ENCODE measurements around the gene ACIN1.

DNA sequence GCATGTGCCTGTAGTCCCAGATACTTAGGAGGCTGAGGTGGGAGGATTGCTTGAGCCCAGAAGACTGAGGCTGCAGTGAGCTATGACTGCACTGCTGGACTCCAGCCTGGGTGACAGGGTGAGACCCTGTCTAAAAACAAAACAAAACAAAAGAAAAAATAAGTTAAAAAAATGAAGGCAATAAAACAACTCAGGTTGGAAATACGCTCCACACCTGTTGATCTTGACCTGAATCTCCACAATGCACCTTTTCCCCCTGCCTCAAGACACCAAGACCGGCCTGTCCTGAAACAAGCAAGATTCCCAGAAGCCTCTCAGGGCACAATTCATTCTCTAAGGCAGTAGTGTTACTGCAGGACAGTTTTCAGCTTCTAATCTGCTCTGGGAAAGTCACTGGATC is 44.9 kb upstream of the ACIN1 start:
- TF ChIP-seq POLR2A (IDR thresholded peaks at IDR 0.05) (no peak), EP300 (IDR thresholded peaks at IDR 0.05) (no peak)
- TF ChIP-seq, protein P1, sequence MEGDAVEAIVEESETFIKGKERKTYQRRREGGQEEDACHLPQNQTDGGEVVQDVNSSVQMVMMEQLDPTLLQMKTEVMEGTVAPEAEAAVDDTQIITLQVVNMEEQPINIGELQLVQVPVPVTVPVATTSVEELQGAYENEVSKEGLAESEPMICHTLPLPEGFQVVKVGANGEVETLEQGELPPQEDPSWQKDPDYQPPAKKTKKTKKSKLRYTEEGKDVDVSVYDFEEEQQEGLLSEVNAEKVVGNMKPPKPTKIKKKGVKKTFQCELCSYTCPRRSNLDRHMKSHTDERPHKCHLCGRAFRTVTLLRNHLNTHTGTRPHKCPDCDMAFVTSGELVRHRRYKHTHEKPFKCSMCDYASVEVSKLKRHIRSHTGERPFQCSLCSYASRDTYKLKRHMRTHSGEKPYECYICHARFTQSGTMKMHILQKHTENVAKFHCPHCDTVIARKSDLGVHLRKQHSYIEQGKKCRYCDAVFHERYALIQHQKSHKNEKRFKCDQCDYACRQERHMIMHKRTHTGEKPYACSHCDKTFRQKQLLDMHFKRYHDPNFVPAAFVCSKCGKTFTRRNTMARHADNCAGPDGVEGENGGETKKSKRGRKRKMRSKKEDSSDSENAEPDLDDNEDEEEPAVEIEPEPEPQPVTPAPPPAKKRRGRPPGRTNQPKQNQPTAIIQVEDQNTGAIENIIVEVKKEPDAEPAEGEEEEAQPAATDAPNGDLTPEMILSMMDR (IDR thresholded peaks at IDR 0.05) = no peak

All from ovary (tissue), 3 donors.